BJ (cell line): ENCODE data around the gene MARVELD2. TPM values are rescaled to one million over a fixed set of nuclear protein-coding genes. Genes with fewer than 3 reads are reported as not detected.

Experiments used
- CTCF ChIA-PET: fragments of 350-600 bp; formaldehyde crosslinking; extraction: SDS; loops from one replicate; lab custom pipeline; 2021; ENCODE audit warnings: antibody characterized with exemption, inconsistent platforms; lab: Yijun Ruan, JAX
- POLR2A ChIA-PET: fragments of 300-600 bp; sonication (Branson Sonifier 250); formaldehyde crosslinking; extraction: SDS; loops from one replicate; lab custom pipeline; 2021; ENCODE audit warnings: antibody characterized with exemption; lab: Charles Lee
- DNase-seq: peaks from one replicate; pipeline ENCODE4 v3.0.0-alpha.2; 2011; ENCODE audit warnings: low read depth
- H3K27me3 ChIP-seq: 2 replicates; pipeline ENCODE4 v1.6.0; 2011; ENCODE audit warnings: low read length; ENCODE audit not compliant: control insufficient read depth, insufficient read depth
- H3K36me3 ChIP-seq: 2 replicates; pipeline ENCODE4 v1.5.1; 2011; ENCODE audit warnings: low read length; ENCODE audit not compliant: control insufficient read depth, insufficient read depth
- H3K4me3 ChIP-seq: 2 replicates; pipeline ENCODE4 v1.5.1; 2011; ENCODE audit warnings: low read depth, mild to moderate bottlenecking, control low read depth, low read length
- polyA plus RNA-seq: library from polyadenylated mRNA; depleted of rRNA; stranded (reverse); fragments of >200 nt; gene quantifications from 2 replicates; pipeline ENCODE4 v1.2.3, GENCODE V29; 2011
- TF ChIP-seq, protein P1 (sequence below): IDR thresholded peaks from 2 replicates; pipeline ENCODE4 v1.5.1; 2011; ENCODE audit warnings: low read depth, mild to moderate bottlenecking, control low read depth, inconsistent platforms, low read length, moderate library complexity; ENCODE audit not compliant: insufficient read depth

MARVELD2 gene
- polyA plus RNA-seq, 1 experiment, result 0.88 TPM

DNA sequence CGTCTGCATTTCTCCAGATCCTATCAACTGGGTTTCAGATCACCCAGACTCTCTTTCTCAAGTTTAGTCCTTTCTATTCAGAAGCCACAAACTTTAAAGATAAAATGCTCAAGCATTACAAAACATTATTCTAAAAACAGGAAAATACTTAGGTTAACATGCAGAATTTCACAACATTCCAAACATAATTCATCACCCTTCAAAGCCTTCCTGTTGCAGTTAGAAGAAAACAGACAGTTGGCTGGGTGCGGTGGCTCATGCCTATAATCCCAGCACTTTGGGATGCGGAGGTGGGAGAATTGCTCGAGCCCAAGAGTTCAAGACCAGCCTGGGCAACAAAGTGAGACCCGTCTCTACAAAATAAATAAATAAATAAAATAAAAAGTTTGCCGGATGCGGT, 70.0 kb downstream of the MARVELD2 start:
- ChIA-PET POLR2A (no interaction called here), CTCF (no interaction called here)
- no peak for DNase-seq

DNA sequence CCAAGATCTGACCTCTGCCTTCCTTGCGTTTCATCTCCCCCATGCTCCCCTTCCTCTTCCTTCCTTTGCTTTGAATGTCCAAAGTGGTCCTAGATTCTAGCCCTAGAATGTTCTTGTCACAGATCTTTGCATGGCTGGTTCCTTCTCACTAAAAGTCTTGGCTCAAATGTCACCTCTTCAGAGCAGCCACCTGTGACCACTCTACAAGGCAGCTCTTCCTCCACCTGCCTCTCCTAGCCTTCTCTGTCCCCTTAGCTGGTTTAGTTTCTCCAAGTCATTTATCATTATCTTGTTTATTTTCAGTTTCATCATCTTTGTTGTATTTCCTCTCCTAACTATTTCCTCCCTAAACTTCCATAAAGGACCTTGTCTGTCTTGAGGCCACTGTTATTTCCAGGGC, 70.6 kb downstream of the MARVELD2 start:
- Histone ChIP-seq H3K36me3 (no peaks in the 10 kb centered on the region), H3K4me3 (no peak overlapping the region), H3K27me3 (no peaks in the 10 kb centered on the region)
- CTCF ChIA-PET, result no interaction called here
- TF ChIP-seq, protein P1, sequence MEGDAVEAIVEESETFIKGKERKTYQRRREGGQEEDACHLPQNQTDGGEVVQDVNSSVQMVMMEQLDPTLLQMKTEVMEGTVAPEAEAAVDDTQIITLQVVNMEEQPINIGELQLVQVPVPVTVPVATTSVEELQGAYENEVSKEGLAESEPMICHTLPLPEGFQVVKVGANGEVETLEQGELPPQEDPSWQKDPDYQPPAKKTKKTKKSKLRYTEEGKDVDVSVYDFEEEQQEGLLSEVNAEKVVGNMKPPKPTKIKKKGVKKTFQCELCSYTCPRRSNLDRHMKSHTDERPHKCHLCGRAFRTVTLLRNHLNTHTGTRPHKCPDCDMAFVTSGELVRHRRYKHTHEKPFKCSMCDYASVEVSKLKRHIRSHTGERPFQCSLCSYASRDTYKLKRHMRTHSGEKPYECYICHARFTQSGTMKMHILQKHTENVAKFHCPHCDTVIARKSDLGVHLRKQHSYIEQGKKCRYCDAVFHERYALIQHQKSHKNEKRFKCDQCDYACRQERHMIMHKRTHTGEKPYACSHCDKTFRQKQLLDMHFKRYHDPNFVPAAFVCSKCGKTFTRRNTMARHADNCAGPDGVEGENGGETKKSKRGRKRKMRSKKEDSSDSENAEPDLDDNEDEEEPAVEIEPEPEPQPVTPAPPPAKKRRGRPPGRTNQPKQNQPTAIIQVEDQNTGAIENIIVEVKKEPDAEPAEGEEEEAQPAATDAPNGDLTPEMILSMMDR, result no peak
- POLR2A ChIA-PET, result no interaction called here
- DNase-seq, result no peak

More for the DNA sequence above, 70.0 kb downstream of the MARVELD2 start:
- no peaks in the 10 kb centered on the region for H3K27me3 ChIP-seq
- TF ChIP-seq, protein P1, result no peak
- H3K4me3 ChIP-seq, result no peak overlapping the region
- no peaks in the 10 kb centered on the region for H3K36me3 ChIP-seq

DNA sequence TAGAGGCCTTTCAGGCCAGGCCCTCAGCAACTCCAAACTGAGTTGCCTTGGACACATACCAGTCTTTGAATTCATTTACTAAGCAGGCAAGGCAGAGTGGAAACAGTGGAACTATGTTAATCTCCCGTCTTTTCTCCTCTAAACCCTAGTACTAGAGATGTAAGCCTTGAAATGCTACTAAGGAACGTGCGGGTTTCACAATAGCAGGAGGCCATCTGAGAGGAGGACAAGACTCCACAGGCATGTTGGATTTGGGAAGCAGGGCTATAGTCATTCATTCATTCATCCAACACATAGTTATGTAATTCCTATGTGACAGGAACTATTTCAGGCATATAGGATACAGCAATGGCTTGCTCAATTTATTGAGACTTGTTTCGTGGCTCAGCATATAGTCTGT, 74.3 kb downstream of the MARVELD2 start:
- TF ChIP-seq, protein P1, result no peak
- Histone ChIP-seq H3K4me3 (no peak overlapping the region), H3K36me3 (no peaks in the 10 kb centered on the region), H3K27me3 (peaks cover 24% of the 10 kb centered on the region)
- POLR2A ChIA-PET, result no interaction called here
- DNase-seq, result no peak
- CTCF ChIA-PET, result no interaction called here

DNA sequence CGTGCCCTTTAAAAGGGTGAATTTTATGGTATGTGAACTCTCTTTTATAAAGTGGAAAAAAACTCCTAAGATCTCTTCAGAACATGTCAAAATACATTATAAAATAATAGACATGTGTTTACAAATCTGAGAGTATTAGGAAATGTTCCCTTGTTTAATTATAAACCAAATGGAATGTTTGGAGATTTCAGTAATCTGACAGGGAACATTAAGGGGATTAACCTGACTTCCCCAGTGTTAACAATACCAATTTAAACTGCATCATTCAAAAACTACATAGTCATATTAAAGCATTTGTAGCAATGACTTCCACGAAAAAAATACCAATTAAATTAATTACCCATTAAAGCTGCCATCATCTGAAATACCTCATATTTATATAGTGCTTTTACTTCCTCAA, 76.1 kb downstream of the MARVELD2 start:
- DNase-seq, result no peak
- CTCF ChIA-PET, result no interaction called here
- Histone ChIP-seq H3K27me3 (peaks cover 27% of the 10 kb centered on the region), H3K4me3 (no peak overlapping the region), H3K36me3 (no peaks in the 10 kb centered on the region)
- POLR2A ChIA-PET, result no interaction called here
- TF ChIP-seq, protein P1, result no peak

DNA sequence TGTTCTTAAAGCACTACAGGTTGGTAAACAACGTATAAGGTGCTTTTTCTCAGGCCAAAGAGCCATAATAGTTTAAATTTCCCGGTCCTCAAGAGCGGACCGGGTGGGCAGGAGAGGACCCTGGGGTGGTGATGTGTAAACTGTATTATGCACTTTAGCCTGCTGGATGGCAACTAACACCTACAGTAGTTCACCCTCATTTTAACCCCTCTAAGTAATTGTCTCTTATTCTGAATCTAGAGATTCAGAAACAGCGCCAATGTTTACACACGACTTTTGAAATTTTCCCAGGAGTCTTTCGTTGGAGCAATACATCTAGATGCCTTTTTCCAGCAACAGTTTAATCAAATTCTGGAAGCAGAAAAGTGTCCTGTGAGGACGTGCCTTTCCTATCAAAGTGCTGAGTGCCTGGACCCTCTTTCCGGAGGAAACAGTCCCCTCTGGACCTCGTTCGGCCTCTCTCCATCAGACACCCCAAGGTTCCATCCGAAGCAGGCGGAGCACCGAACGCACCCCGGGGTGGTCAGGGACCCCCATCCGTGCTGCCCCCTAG, 77.0 kb downstream of the MARVELD2 start:
- Histone ChIP-seq H3K4me3 (peak overlapping the region; percentile 50; the same call in 1 of the 2 replicates), H3K36me3 (no peaks in the 10 kb centered on the region), H3K27me3 (peaks cover 27% of the 10 kb centered on the region)
- DNase-seq, result no peak
- TF ChIP-seq, protein P1, result no peak
- CTCF ChIA-PET, result no interaction called here
- POLR2A ChIA-PET, result no interaction called here
